OCI-LY3 (cell line): ENCODE results near the gene DUXB.

Experiments
- H2AFZ ChIP-seq: fragments of 200-600, 300-600 bp; shearing (Covaris generic); 2 replicates; pipeline ENCODE4 v1.6.0; 2014; ENCODE audit warnings: antibody characterized with exemption, low read depth, low read length
- H3K27ac ChIP-seq: fragments of 200-600, 300-600 bp; sonication (generic); 2 replicates; pipeline ENCODE4 v1.5.1; 2014; ENCODE audit warnings: mild to moderate bottlenecking, low read length, moderate library complexity, mixed read lengths
- H3K27me3 ChIP-seq: fragments of 200-600, 300-600 bp; sonication (generic); 2 replicates; pipeline ENCODE4 v1.6.1; 2014; ENCODE audit warnings: low read depth, low read length, mixed read lengths
- H3K36me3 ChIP-seq: fragments of 200-600, 300-600 bp; sonication (generic); replicated peaks from 2 replicates; pipeline ENCODE3; 2014; ENCODE audit warnings: low read depth, low read length, mixed read lengths
- H3K4me1 ChIP-seq: fragments of 300-600, 200-600 bp; sonication (generic); 2 replicates; pipeline ENCODE4 v1.6.1; 2014; ENCODE audit warnings: low read length, mixed read lengths
- H3K4me2 ChIP-seq: fragments of 200-600, 300-600 bp; sonication (generic); 2 replicates; pipeline ENCODE4 v1.6.1; 2014; ENCODE audit warnings: low read length, mixed read lengths
- H3K4me3 ChIP-seq: fragments of 300-600, 200-600 bp; sonication (generic); 2 replicates; pipeline ENCODE4 v1.5.1; 2014; ENCODE audit warnings: antibody characterized with exemption, mild to moderate bottlenecking, low read length, moderate library complexity
- H3K79me2 ChIP-seq: fragments of 300-600, 200-600 bp; shearing (Covaris generic); 2 replicates; pipeline ENCODE4 v1.6.1; 2014; ENCODE audit warnings: mild to moderate bottlenecking, low read length, mixed read lengths
- H3K9ac ChIP-seq: fragments of 300-600, 200-600 bp; shearing (Covaris generic); 2 replicates; pipeline ENCODE4 v1.6.0; 2014; ENCODE audit warnings: mild to moderate bottlenecking, low read length, moderate library complexity
- H3K9me3 ChIP-seq: fragments of 200-600, 300-600 bp; shearing (Covaris generic); 2 replicates; pipeline ENCODE4 v1.6.1; 2014; ENCODE audit warnings: low read length, mixed read lengths; ENCODE audit not compliant: insufficient read depth
- H4K20me1 ChIP-seq: fragments of 200-600, 300-600 bp; sonication (generic); 2 replicates; pipeline ENCODE4 v1.6.1; 2016; ENCODE audit warnings: low read length, mixed read lengths; ENCODE audit not compliant: insufficient read depth
- EZH2phosphoT487 ChIP-seq: fragments of 200-600 bp; shearing (Covaris generic); IDR thresholded peaks from 2 replicates; pipeline ENCODE4 v1.6.1; 2018; ENCODE audit warnings: antibody characterized with exemption, mixed run types, low read depth
- TF ChIP-seq, protein P1 (sequence below): fragments of 200-600, 300-600 bp; sonication (generic); IDR thresholded peaks from 2 replicates; pipeline ENCODE4 v1.5.1; 2014; ENCODE audit warnings: antibody characterized with exemption, low read length, low read depth

DUXB gene

DNA sequence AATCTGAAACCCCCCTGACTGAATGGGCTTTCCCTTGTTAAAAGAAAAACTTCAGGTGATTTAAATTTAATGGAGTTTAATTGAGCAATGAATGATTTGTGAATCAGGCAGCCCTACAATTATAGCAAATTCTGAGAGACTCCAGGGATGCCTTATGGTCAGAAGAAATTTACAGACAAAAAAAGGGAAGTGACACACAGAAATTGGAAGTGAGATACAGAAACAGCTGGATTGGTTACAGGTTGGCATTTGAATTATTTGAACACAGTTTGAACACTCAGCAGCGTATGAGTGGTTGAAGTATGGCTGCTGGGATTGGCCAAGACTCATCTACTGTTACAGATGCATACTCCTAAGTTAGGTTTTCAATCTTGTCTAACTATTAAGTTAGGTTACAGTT is 44.0 kb upstream of the DUXB start:
- Histone ChIP-seq H3K27ac (no peak overlapping the region), H2AFZ (no peak overlapping the region), H4K20me1 (no peaks in the 10 kb centered on the region), H3K4me2 (peak overlapping the region; percentile 1; the same call in 1 of the 2 replicates), H3K79me2 (no peaks in the 10 kb centered on the region), H3K9ac (no peak overlapping the region), H3K27me3 (no peaks in the 10 kb centered on the region), H3K4me1 (peaks cover 13% of the 10 kb centered on the region), H3K36me3 (no peaks in the 10 kb centered on the region), H3K9me3 (peaks cover 37% of the 10 kb centered on the region), H3K4me3 (no peak overlapping the region)
- TF ChIP-seq, protein P1, sequence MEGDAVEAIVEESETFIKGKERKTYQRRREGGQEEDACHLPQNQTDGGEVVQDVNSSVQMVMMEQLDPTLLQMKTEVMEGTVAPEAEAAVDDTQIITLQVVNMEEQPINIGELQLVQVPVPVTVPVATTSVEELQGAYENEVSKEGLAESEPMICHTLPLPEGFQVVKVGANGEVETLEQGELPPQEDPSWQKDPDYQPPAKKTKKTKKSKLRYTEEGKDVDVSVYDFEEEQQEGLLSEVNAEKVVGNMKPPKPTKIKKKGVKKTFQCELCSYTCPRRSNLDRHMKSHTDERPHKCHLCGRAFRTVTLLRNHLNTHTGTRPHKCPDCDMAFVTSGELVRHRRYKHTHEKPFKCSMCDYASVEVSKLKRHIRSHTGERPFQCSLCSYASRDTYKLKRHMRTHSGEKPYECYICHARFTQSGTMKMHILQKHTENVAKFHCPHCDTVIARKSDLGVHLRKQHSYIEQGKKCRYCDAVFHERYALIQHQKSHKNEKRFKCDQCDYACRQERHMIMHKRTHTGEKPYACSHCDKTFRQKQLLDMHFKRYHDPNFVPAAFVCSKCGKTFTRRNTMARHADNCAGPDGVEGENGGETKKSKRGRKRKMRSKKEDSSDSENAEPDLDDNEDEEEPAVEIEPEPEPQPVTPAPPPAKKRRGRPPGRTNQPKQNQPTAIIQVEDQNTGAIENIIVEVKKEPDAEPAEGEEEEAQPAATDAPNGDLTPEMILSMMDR, result no peak

- Histone ChIP-seq H3K4me3 (no peak overlapping the region), H3K9me3 (peaks cover 37% of the 10 kb centered on the region), H3K4me1 (peaks cover 13% of the 10 kb centered on the region), H3K27me3 (no peaks in the 10 kb centered on the region), H3K9ac (no peak overlapping the region), H3K79me2 (no peaks in the 10 kb centered on the region), H3K36me3 (no peaks in the 10 kb centered on the region), H2AFZ (no peak overlapping the region), H3K4me2 (no peak overlapping the region), H3K27ac (no peak overlapping the region), H4K20me1 (no peaks in the 10 kb centered on the region)
- TF ChIP-seq, protein P1, result no peak
- TF ChIP-seq EZH2phosphoT487, result no peak
These were observed 41.3 kb upstream of the DUXB start for GRCh38 chr16:75742424-75743047.

GRCh38 chr16:75733305-75734211 is 32.3 kb upstream of the DUXB start:
- Histone ChIP-seq H3K9me3 (no peaks in the 10 kb centered on the region), H3K27ac (no peak overlapping the region), H3K36me3 (no peaks in the 10 kb centered on the region), H3K4me2 (no peak overlapping the region), H3K4me1 (no peaks in the 10 kb centered on the region), H3K79me2 (no peaks in the 10 kb centered on the region), H4K20me1 (no peaks in the 10 kb centered on the region), H3K27me3 (no peaks in the 10 kb centered on the region), H2AFZ (no peak overlapping the region), H3K9ac (no peak overlapping the region), H3K4me3 (no peak overlapping the region)
- TF ChIP-seq, protein P1, result no peak
- TF ChIP-seq EZH2phosphoT487, result no peak

DNA sequence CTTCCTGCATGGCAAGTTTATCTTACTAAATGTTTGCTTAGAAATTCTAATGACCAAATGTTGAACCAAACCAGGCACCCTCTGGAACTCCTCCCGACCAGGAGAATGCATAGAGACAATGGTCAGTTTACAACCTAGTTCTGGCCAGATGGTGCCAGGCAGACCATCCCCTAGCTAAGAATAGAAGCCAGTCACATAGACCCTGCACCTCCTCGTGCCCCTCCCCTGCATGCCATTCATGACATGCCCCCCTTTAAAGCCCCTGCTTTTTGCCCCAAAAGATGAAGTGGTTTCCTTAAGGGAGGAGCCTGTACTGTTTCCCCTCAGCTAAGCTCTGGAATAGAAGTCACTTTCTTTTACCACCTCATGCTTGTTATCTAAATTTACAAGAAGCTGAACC is 31.6 kb upstream of the DUXB start:
- H3K79me2 ChIP-seq, result no peaks in the 10 kb centered on the region
- no peaks in the 10 kb centered on the region for H3K9me3 ChIP-seq
- H2AFZ ChIP-seq, result no peak overlapping the region
- H3K4me1 ChIP-seq, result no peaks in the 10 kb centered on the region
- TF ChIP-seq EZH2phosphoT487, result no peak
- TF ChIP-seq, protein P1, result no peak
- H3K4me2 ChIP-seq, result no peak overlapping the region
- no peak overlapping the region for H3K27ac ChIP-seq
- H3K27me3 ChIP-seq, result no peaks in the 10 kb centered on the region
- H3K9ac ChIP-seq, result no peak overlapping the region
- no peaks in the 10 kb centered on the region for H3K36me3 ChIP-seq
- H4K20me1 ChIP-seq, result no peaks in the 10 kb centered on the region
- H3K4me3 ChIP-seq, result no peak overlapping the region
